Measurements from ENCODE around the gene C11orf68.

The C11orf68 gene

GRCh38 chr11:65918211-65919140 is at the start of gene C11orf68:
C11orf68 (minus strand) TSS chr11:65919062; CDS start chr11:65919031, 31 bp downstream.
- no peak for DNase-seq (ENCODE audit: low read depth, low spot score)
- in situ Hi-C loops (cut with HindIII; ENCODE audit: low sequenced_read_pairs), result no loop called here
- no peak for TF ChIP-seq CTCF (IDR thresholded peaks at IDR 0.05; ENCODE audit: low read depth, low read length)
- peak within 1 kb of the TSS; percentile 93 for H3K4me3 ChIP-seq (ENCODE audit: low read depth, low read length)

GRCh38 chr11:65967329-65967934 is 48.6 kb upstream of the C11orf68 start:
- DNase-seq (ENCODE audit: low read depth, low spot score), result no peak
- in situ Hi-C loops (cut with HindIII; ENCODE audit: low sequenced_read_pairs), result no loop called here
- no peak for TF ChIP-seq CTCF (IDR thresholded peaks at IDR 0.05; ENCODE audit: low read depth, low read length)
- H3K4me3 ChIP-seq (ENCODE audit: low read depth, low read length), result no peak overlapping the region

GRCh38 chr11:65965986-65966762 is 47.3 kb upstream of the C11orf68 start:
- in situ Hi-C loops (cut with HindIII; ENCODE audit: low sequenced_read_pairs), result no loop called here
- no peak for TF ChIP-seq CTCF (IDR thresholded peaks at IDR 0.05; ENCODE audit: low read depth, low read length)
- DNase-seq (ENCODE audit: low read depth, low spot score), result no peak
- no peak overlapping the region for H3K4me3 ChIP-seq (ENCODE audit: low read depth, low read length)

GRCh38 chr11:65964906-65965305 is 46.0 kb upstream of the C11orf68 start:
- in situ Hi-C loops (cut with HindIII; ENCODE audit: low sequenced_read_pairs), result no loop called here
- no peak overlapping the region for H3K4me3 ChIP-seq (ENCODE audit: low read depth, low read length)
- TF ChIP-seq CTCF (IDR thresholded peaks at IDR 0.05; ENCODE audit: low read depth, low read length), result no peak
- DNase-seq (ENCODE audit: low read depth, low spot score), result no peak

GRCh38 chr11:65962141-65962564 is 43.3 kb upstream of the C11orf68 start:
- no peak for DNase-seq (ENCODE audit: low read depth, low spot score)
- in situ Hi-C loops (cut with HindIII; ENCODE audit: low sequenced_read_pairs), result no loop called here
- H3K4me3 ChIP-seq (ENCODE audit: low read depth, low read length), result peak overlapping the region; percentile 78
- no peak for TF ChIP-seq CTCF (IDR thresholded peaks at IDR 0.05; ENCODE audit: low read depth, low read length)

All from astrocyte of the spinal cord (primary cell).